Muscle layer of duodenum (tissue), 2 donors: Measurements from ENCODE around the gene STX7.

Experiments used
- H3K27ac ChIP-seq: one replicate; pipeline ENCODE4 v1.7.0; 2013; ENCODE audit warnings: mild to moderate bottlenecking, low read length
- H3K27me3 ChIP-seq: one replicate; pipeline ENCODE4 v1.7.0; 2013; ENCODE audit warnings: low read depth, mild to moderate bottlenecking, control low read depth, low read length
- H3K36me3 ChIP-seq, 2 donors: one replicate each; pipeline ENCODE4 v1.7.0; 2013; ENCODE audit warnings: low read length in 2 of 2, control low read depth in 1 of 2, mild to moderate bottlenecking in 1 of 2; ENCODE audit not compliant: insufficient read depth in 2 of 2, control insufficient read depth in 1 of 2
- H3K4me1 ChIP-seq, 2 donors: one replicate each; pipeline ENCODE4 v1.7.0; 2013; ENCODE audit warnings: low read length in 2 of 2, mild to moderate bottlenecking in 2 of 2, control low read depth in 1 of 2, moderate library complexity in 1 of 2; ENCODE audit not compliant: insufficient read depth in 2 of 2, control insufficient read depth in 1 of 2
- H3K4me3 ChIP-seq, 2 donors: one replicate each; pipeline ENCODE4 v1.7.0; 2013; ENCODE audit warnings: low read length in 2 of 2, low read depth in 1 of 2, mild to moderate bottlenecking in 1 of 2
- H3K9me3 ChIP-seq, 2 donors: one replicate each; pipeline ENCODE4 v1.7.0; 2013; ENCODE audit warnings: low read length in 2 of 2, control low read depth in 1 of 2, mild to moderate bottlenecking in 1 of 2; ENCODE audit not compliant: control insufficient read depth in 1 of 2
- donor health status: healthy.

Gene STX7

GRCh38 chr6:132489376-132489775, 23.5 kb downstream of the STX7 start:
- H3K9me3 ChIP-seq, result no peaks in the 10 kb centered on the region
- no peak overlapping the region for H3K4me3 ChIP-seq

GRCh38 chr6:132487762-132488161, 25.2 kb downstream of the STX7 start:
- H3K9me3 ChIP-seq, result no peaks in the 10 kb centered on the region
- H3K27ac ChIP-seq, result no peak overlapping the region
- H3K4me1 ChIP-seq, result peaks cover 0 to 36% of the 10 kb centered on the region in 2 donors
- H3K36me3 ChIP-seq, result no peaks in the 10 kb centered on the region
- H3K27me3 ChIP-seq, result no peaks in the 10 kb centered on the region
- no peak overlapping the region for H3K4me3 ChIP-seq

More at GRCh38 chr6:132489376-132489775, 23.5 kb downstream of the STX7 start:
- Histone ChIP-seq H3K27ac (no peak overlapping the region), H3K4me1 (peaks cover 0 to 29% of the 10 kb centered on the region in 2 donors), H3K27me3 (no peaks in the 10 kb centered on the region), H3K36me3 (no peaks in the 10 kb centered on the region)

GRCh38 chr6:132484680-132485018, 28.3 kb downstream of the STX7 start:
- no peaks in the 10 kb centered on the region for H3K36me3 ChIP-seq
- no peak overlapping the region for H3K4me3 ChIP-seq
- no peaks in the 10 kb centered on the region for H3K9me3 ChIP-seq
- peaks cover 3 to 20% of the 10 kb centered on the region in 2 donors for H3K4me1 ChIP-seq
- no peak overlapping the region for H3K27ac ChIP-seq
- no peaks in the 10 kb centered on the region for H3K27me3 ChIP-seq

- H3K4me3 ChIP-seq, result no peak overlapping the region
- peaks cover 3 to 16% of the 10 kb centered on the region in 2 donors for H3K4me1 ChIP-seq
- no peaks in the 10 kb centered on the region for H3K27me3 ChIP-seq
- no peaks in the 10 kb centered on the region for H3K36me3 ChIP-seq
- H3K27ac ChIP-seq, result no peak overlapping the region
- H3K9me3 ChIP-seq, result no peaks in the 10 kb centered on the region
These were observed 28.9 kb downstream of the STX7 start for GRCh38 chr6:132483779-132484679.

- no peaks in the 10 kb centered on the region for H3K36me3 ChIP-seq
- H3K4me1 ChIP-seq, result peaks cover 3 to 23% of the 10 kb centered on the region in 2 donors
- no peak overlapping the region for H3K27ac ChIP-seq
- H3K9me3 ChIP-seq, result no peaks in the 10 kb centered on the region
- no peaks in the 10 kb centered on the region for H3K27me3 ChIP-seq
- H3K4me3 ChIP-seq, result no peak overlapping the region
These were observed 30.3 kb downstream of the STX7 start for GRCh38 chr6:132482581-132482980.

GRCh38 chr6:132481189-132481588, 31.7 kb downstream of the STX7 start:
- Histone ChIP-seq H3K27me3 (no peaks in the 10 kb centered on the region), H3K9me3 (no peaks in the 10 kb centered on the region), H3K27ac (no peak overlapping the region), H3K36me3 (no peaks in the 10 kb centered on the region), H3K4me3 (no peak overlapping the region), H3K4me1 (peaks cover 3 to 23% of the 10 kb centered on the region in 2 donors)

- Histone ChIP-seq H3K27me3 (no peaks in the 10 kb centered on the region), H3K9me3 (no peaks in the 10 kb centered on the region), H3K4me3 (no peak overlapping the region), H3K36me3 (no peaks in the 10 kb centered on the region), H3K27ac (no peak overlapping the region), H3K4me1 (peaks cover 3 to 17% of the 10 kb centered on the region in 2 donors)
These were observed 33.8 kb downstream of the STX7 start for GRCh38 chr6:132479131-132479530.

- Histone ChIP-seq H3K9me3 (no peaks in the 10 kb centered on the region), H3K36me3 (no peaks in the 10 kb centered on the region), H3K4me1 (peaks cover 3 to 13% of the 10 kb centered on the region in 2 donors), H3K4me3 (no peak overlapping the region), H3K27ac (no peak overlapping the region), H3K27me3 (no peaks in the 10 kb centered on the region)
These were observed 34.2 kb downstream of the STX7 start for GRCh38 chr6:132478674-132479073.

GRCh38 chr6:132478266-132478665, 34.6 kb downstream of the STX7 start:
- Histone ChIP-seq H3K9me3 (no peaks in the 10 kb centered on the region), H3K36me3 (no peaks in the 10 kb centered on the region), H3K27ac (no peak overlapping the region)

GRCh38 chr6:132476688-132477087, 36.2 kb downstream of the STX7 start:
- no peak overlapping the region for H3K4me3 ChIP-seq
- peaks cover 3 to 10% of the 10 kb centered on the region in 2 donors for H3K4me1 ChIP-seq

More at GRCh38 chr6:132478266-132478665, 34.6 kb downstream of the STX7 start:
- Histone ChIP-seq H3K4me3 (no peak overlapping the region), H3K4me1 (peaks cover 3 to 10% of the 10 kb centered on the region in 2 donors), H3K27me3 (no peaks in the 10 kb centered on the region)

GRCh38 chr6:132475925-132476324, 37.0 kb downstream of the STX7 start:
- no peaks in the 10 kb centered on the region for H3K9me3 ChIP-seq
- H3K4me1 ChIP-seq, result peaks cover 0 to 7% of the 10 kb centered on the region in 2 donors
- no peaks in the 10 kb centered on the region for H3K27me3 ChIP-seq
- H3K27ac ChIP-seq, result no peak overlapping the region
- H3K36me3 ChIP-seq, result peaks cover 0 to 13% of the 10 kb centered on the region in 2 donors
- H3K4me3 ChIP-seq, result no peak overlapping the region

More at GRCh38 chr6:132476688-132477087, 36.2 kb downstream of the STX7 start:
- Histone ChIP-seq H3K27ac (no peak overlapping the region), H3K36me3 (peaks cover 0 to 8% of the 10 kb centered on the region in 2 donors), H3K27me3 (no peaks in the 10 kb centered on the region), H3K9me3 (no peaks in the 10 kb centered on the region)
